CD14-positive monocyte (primary cell): ENCODE results near the gene MOK. TPM values are rescaled to one million over a fixed set of nuclear protein-coding genes. Genes with fewer than 3 reads are reported as not detected.

Experiments used
- DNase-seq, 3 donors: peaks; one replicate each; pipeline ENCODE4 v3.0.0-alpha.2; 2011 to 2022
- H2AFZ ChIP-seq: 2 replicates; pipeline ENCODE4 v1.6.0; 2012; ENCODE audit warnings: mild to moderate bottlenecking, low read depth, low read length, inconsistent platforms; ENCODE audit not compliant: insufficient read depth, poor library complexity, severe bottlenecking
- H3K27ac ChIP-seq, 2 donors: 1 replicate in 1 of 2; 2 replicates in 1 of 2; pipeline ENCODE4 v1.5.1; 2012 to 2013; ENCODE audit warnings: low read length in 2 of 2, control low read depth in 1 of 2, inconsistent platforms in 1 of 2, low read depth in 1 of 2, mild to moderate bottlenecking in 1 of 2
- H3K27me3 ChIP-seq, 2 donors: one replicate each; pipeline versions ENCODE4 v1.6.0 to v1.6.1; 2011 to 2013; ENCODE audit warnings: low read length in 2 of 2; ENCODE audit not compliant: control insufficient read depth in 2 of 2, insufficient read depth in 2 of 2
- H3K36me3 ChIP-seq, 2 donors: replicated peaks in 1 of 2; 1 replicate in 1 of 2; 2 replicates in 1 of 2; pipeline versions ENCODE4 v1.5.1 to v1.6.1; 2012 to 2013; ENCODE audit warnings: low read length in 2 of 2, control low read depth in 1 of 2, inconsistent platforms in 1 of 2, mild to moderate bottlenecking in 1 of 2; ENCODE audit not compliant: insufficient read depth in 2 of 2, control insufficient read depth in 1 of 2
- H3K4me1 ChIP-seq, 2 donors: 1 replicate in 1 of 2; 2 replicates in 1 of 2; pipeline versions ENCODE4 v1.5.1 to v1.6.1; 2012 to 2013; ENCODE audit warnings: low read length in 2 of 2, control low read depth in 1 of 2, inconsistent platforms in 1 of 2, mild to moderate bottlenecking in 1 of 2, moderate library complexity in 1 of 2; ENCODE audit not compliant: insufficient read depth in 2 of 2, control insufficient read depth in 1 of 2
- H3K4me2 ChIP-seq: replicated peaks from 2 replicates; pipeline ENCODE3; 2012; ENCODE audit warnings: low read length, moderate library complexity, mild to moderate bottlenecking; ENCODE audit not compliant: poor library complexity, severe bottlenecking; ENCODE audit errors: extremely low read depth
- H3K4me3 ChIP-seq, 3 experiments: fragments of 200-600 bp in 1 of 3; sonication (generic) in 1 of 3; replicated peaks in 1 of 3; 1 replicate in 2 of 3; 2 replicates in 1 of 3; pipeline ENCODE4 v1.5.1; 2011 to 2013; ENCODE audit warnings: low read length in 3 of 3, mild to moderate bottlenecking in 3 of 3, control low read depth in 2 of 3, low read depth in 2 of 3, inconsistent platforms in 1 of 3, moderate library complexity in 1 of 3
- H3K79me2 ChIP-seq: 2 replicates; pipeline ENCODE4 v1.6.0; 2012; ENCODE audit warnings: mild to moderate bottlenecking, control low read depth, inconsistent platforms, low read length, moderate library complexity; ENCODE audit not compliant: insufficient read depth
- H3K9ac ChIP-seq: 2 replicates; pipeline ENCODE4 v1.6.0; 2017; ENCODE audit warnings: low read length, mild to moderate bottlenecking; ENCODE audit not compliant: insufficient read depth, poor library complexity, severe bottlenecking
- H3K9me3 ChIP-seq, 2 donors: replicated peaks in 1 of 2; 1 replicate in 1 of 2; 2 replicates in 1 of 2; pipeline versions ENCODE4 v1.5.1 to v1.6.1; 2012 to 2013; ENCODE audit warnings: low read length in 2 of 2, control low read depth in 1 of 2; ENCODE audit not compliant: control insufficient read depth in 1 of 2, insufficient read depth in 1 of 2
- H4K20me1 ChIP-seq: 2 replicates; pipeline ENCODE4 v1.6.0; 2012; ENCODE audit warnings: mild to moderate bottlenecking, low read length, control low read depth, moderate library complexity; ENCODE audit not compliant: insufficient read depth
- H3K27ac Mint-ChIP-seq, 7 donors: one replicate each; pipeline ENCODE4 v1.8.0; 2020; ENCODE audit warnings: mild to moderate bottlenecking in 7 of 7, mixed read lengths in 7 of 7, moderate library complexity in 6 of 7, inconsistent platforms in 2 of 7
- H3K27me3 Mint-ChIP-seq, 3 donors: one replicate each; pipeline ENCODE4 v1.8.0; 2021 to 2022; ENCODE audit warnings: low read depth in 3 of 3, mild to moderate bottlenecking in 3 of 3, mixed read lengths in 3 of 3, moderate library complexity in 3 of 3, inconsistent platforms in 1 of 3
- H3K36me3 Mint-ChIP-seq, 2 donors: one replicate each; pipeline ENCODE4 v1.8.0; 2020; ENCODE audit warnings: mixed read lengths in 2 of 2, inconsistent platforms in 1 of 2, mild to moderate bottlenecking in 1 of 2
- H3K4me1 Mint-ChIP-seq: one replicate; pipeline ENCODE4 v1.8.0; 2020; ENCODE audit warnings: mild to moderate bottlenecking, mixed read lengths
- H3K4me3 Mint-ChIP-seq, 2 donors: one replicate each; pipeline ENCODE4 v1.8.0; 2020; ENCODE audit warnings: mild to moderate bottlenecking in 2 of 2, mixed read lengths in 2 of 2, moderate library complexity in 1 of 2
- H3K9me3 Mint-ChIP-seq, 7 donors: one replicate each; pipeline ENCODE4 v1.8.0; 2020 to 2022; ENCODE audit warnings: mixed read lengths in 7 of 7, mild to moderate bottlenecking in 6 of 7, moderate library complexity in 6 of 7, inconsistent platforms in 2 of 7
- CTCF ChIP-seq: fragments of 200-600 bp; IDR thresholded peaks from one replicate; pipeline ENCODE4 v1.8.0; 2022; ENCODE audit warnings: antibody characterized with exemption, mild to moderate bottlenecking
- WGBS: methylation state at CpG from one replicate; pipeline ENCODE4 v1.1.5; 2013; ENCODE audit warnings: missing lambda C conversion rate; ENCODE audit not compliant: insufficient coverage; 5-methylcytosine and 5-hydroxymethylcytosine counted together
- intact Hi-C, 2 donors: fragments of 100-400 bp; cut with micrococcal nuclease; formaldehyde crosslinking; loops; one replicate each; pipeline versions ENCODE4 v1.15.0 to v1.15.1; 2023
- polyA plus RNA-seq, 3 donors: library from polyadenylated mRNA; depleted of rRNA in 1 of 3; unstranded in 2 of 3; stranded (reverse) in 1 of 3; fragments of 300-500 nt in 2 of 3; fragments of >200 nt in 1 of 3; fragmentation: Illumina TruSeq in 2 of 3; gene quantifications; 1 replicate in 2 of 3; 2 replicates in 1 of 3; pipeline ENCODE4 v1.2.3, GENCODE V29; 2012 to 2021

MOK gene
- polyA plus RNA-seq, 3 donors, result 0.67 to 3.4 (median 1.8) TPM

DNA sequence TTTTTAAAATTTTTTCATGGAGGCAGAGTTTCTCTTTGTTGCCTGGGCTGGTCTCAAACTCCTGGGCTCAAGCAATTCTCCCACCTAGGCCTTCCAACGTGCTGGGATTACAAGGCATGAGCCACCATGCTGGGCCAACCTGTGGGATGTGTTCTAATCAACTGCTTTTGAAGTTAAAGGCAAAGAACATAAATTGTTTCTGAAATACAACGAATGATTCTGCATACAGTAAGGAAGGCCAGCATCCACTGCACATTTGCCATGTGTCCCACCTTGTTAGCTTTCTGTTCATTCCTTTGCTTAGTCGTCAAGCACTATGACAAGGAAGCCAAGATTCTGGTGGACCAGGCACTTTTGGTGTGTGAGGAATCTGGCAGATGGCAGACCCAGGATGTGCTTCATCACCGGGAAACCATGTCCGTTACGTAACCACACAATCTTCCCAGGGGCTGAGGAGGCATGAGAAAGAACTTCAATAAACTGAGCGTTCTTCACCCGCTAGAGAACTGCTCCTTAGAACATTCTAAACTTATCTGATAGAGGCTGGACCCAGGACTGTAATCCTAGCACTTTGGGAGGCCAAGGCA, 24.5 kb downstream of the MOK start:
- H3K79me2 ChIP-seq, result no peaks in the 10 kb centered on the region
- no peak overlapping the region for H2AFZ ChIP-seq
- DNase-seq, result no peak
- H3K36me3 Mint-ChIP-seq, result no peaks in the 10 kb centered on the region
- H3K4me1 ChIP-seq, result no peaks in the 10 kb centered on the region
- H3K27me3 ChIP-seq, result no peaks in the 10 kb centered on the region
- no peak overlapping the region for H3K27ac ChIP-seq
- 90% methylated on average over 7 of the region's 8 CpGs for WGBS
- no peaks in the 10 kb centered on the region for H3K9me3 Mint-ChIP-seq
- H3K9ac ChIP-seq, result no peak overlapping the region
- H3K27ac Mint-ChIP-seq, result no peak overlapping the region
- H3K4me1 Mint-ChIP-seq, result no peaks in the 10 kb centered on the region
- TF ChIP-seq CTCF, result no peak
- H3K4me3 ChIP-seq, result no peak overlapping the region
- H3K27me3 Mint-ChIP-seq, result peaks cover 0 to 3% (median 0%) of the 10 kb centered on the region in 3 donors
- no peak overlapping the region for H3K4me2 ChIP-seq
- no peak overlapping the region for H3K4me3 Mint-ChIP-seq
- no peaks in the 10 kb centered on the region for H3K36me3 ChIP-seq
- H3K9me3 ChIP-seq, result no peaks in the 10 kb centered on the region
- H4K20me1 ChIP-seq, result no peaks in the 10 kb centered on the region
- intact Hi-C loops, result no loop called here

DNA sequence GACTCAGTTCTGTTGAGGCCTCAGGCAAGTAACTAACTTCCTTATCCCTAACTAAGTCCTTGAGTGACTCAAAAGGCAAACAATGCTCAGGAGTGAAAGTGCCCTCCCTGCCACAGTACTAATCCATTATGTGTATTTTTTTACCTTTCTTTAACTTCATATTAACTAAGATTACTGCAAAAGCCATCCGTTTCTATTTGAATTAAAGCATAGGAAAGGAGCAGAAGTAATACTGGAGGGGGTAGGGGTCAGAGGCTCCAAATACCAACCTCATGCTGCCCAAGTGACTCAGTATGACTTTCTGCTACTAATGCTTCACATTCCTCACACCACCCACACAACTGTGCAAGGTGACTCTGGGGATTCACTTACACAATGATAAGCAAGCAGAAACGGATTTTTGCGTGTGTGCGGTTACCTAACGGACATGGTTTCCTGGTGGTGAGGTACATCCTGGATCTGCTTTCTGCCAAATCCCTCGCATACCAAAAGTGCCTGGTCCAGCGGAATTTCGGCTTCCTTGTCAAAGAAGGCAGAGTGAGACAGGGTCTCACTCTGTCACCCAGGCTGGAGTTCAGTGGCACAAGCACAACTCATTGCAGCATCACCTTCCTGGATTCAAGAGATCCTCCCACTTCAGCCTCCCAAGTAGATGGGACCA, 25.1 kb downstream of the MOK start:
- Mint-ChIP-seq H3K4me1 (no peaks in the 10 kb centered on the region), H3K4me3 (no peak overlapping the region), H3K9me3 (peaks cover 0 to 1% (median 0%) of the 10 kb centered on the region in 7 donors), H3K36me3 (no peaks in the 10 kb centered on the region), H3K27ac (no peak overlapping the region), H3K27me3 (peaks cover 0 to 3% (median 0%) of the 10 kb centered on the region in 3 donors)
- no peak for TF ChIP-seq CTCF
- no peaks in the 10 kb centered on the region for H3K27me3 ChIP-seq
- H3K4me1 ChIP-seq, result no peaks in the 10 kb centered on the region
- no peaks in the 10 kb centered on the region for H3K79me2 ChIP-seq
- no peaks in the 10 kb centered on the region for H4K20me1 ChIP-seq
- no peak for DNase-seq
- H3K9ac ChIP-seq, result no peak overlapping the region
- no peak overlapping the region for H3K27ac ChIP-seq
- intact Hi-C loops, result no loop called here
- H2AFZ ChIP-seq, result no peak overlapping the region
- H3K36me3 ChIP-seq, result no peaks in the 10 kb centered on the region
- 97% methylated on average over 5 of the region's 8 CpGs for WGBS
- no peaks in the 10 kb centered on the region for H3K9me3 ChIP-seq
- H3K4me2 ChIP-seq, result no peak overlapping the region
- H3K4me3 ChIP-seq, result no peak overlapping the region
